Stimulated activated CD8-positive, alpha-beta memory T cell treated with anti-CD3 and anti-CD28 coated beads, Interleukin-15, amount 100 ng/mL, for 1 hour (primary cell): ENCODE data around the gene ZNHIT6.
"Not testable (repeated sequence)": the region's sequence is repeated elsewhere in the genome, so short reads cannot be mapped to it uniquely, and the experiment has no call there.

ENCODE experiments used
- DNase-seq: peaks from one replicate; pipeline ENCODE4 v3.0.0-alpha.2; 2020; ENCODE audit warnings: low read depth

Gene ZNHIT6

GRCh38 chr1:85665932-85666331, 42.3 kb downstream of the ZNHIT6 start:
- no peak for DNase-seq

- DNase-seq, result no peak
These were observed 44.9 kb downstream of the ZNHIT6 start for GRCh38 chr1:85663382-85663781.

- no peak for DNase-seq
These were observed 46.5 kb downstream of the ZNHIT6 start for GRCh38 chr1:85661767-85662166.

GRCh38 chr1:85660541-85660940, 47.7 kb downstream of the ZNHIT6 start:
- DNase-seq, result no peak

DNA sequence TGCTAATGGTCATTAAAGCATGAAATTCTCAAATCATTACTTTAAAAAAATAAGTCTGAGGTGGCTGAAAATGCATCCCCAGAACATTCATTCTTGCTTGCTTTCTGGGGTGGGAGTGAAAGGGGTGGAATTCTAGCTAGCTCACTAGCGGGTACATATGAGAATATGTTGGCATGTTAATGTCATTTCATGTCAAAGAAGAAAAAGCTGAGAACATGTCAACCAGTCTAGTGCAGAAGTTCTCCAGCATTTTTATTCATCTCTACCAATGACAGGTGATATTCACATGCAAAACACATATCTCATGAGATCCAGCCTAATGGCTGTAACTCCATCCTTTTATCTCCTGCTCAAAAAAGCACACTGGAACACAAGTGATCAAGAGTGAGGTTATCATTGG, 49.1 kb downstream of the ZNHIT6 start:
- DNase-seq, result no peak

- DNase-seq, result no peak
These were observed 51.3 kb downstream of the ZNHIT6 start for GRCh38 chr1:85656948-85657347.

DNA sequence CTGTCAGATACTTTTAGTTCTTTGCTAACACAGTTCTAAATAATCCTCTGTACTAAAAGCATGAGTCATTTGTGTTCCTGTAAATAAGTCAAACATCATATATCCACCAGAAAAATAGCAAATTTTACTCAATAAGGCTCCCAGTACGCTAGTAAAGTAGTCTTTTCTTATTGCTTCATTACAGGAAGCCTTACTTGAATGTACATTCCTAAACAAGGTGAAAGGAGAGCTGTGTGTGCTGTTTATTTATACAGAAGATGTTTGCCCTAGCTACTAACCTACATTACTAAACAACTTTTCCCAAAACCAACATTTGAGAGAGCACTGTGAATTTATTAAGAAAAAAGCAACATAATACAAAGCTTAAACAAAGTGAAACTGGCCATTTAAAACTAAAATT, 52.0 kb downstream of the ZNHIT6 start:
- DNase-seq, result no peak

DNA sequence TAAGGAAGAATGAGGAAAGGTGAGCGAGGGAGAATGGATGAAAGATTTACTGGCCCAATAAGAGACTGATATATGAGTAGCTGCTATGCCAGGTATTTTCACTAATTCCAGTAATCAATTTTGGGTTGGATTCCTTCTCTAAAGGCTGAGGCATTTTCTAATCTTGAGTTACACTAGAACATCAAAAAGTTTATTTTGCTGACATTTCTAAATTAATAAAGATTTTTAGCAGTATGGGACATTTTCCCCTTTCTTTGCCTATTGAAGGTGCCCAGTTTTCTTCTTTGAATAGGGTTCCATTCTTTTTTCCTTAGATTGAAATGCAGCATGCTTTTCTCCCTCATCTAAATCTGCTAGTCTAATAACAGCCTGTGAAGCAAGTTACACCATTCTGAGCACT, 52.9 kb downstream of the ZNHIT6 start:
- DNase-seq, result no peak

DNA sequence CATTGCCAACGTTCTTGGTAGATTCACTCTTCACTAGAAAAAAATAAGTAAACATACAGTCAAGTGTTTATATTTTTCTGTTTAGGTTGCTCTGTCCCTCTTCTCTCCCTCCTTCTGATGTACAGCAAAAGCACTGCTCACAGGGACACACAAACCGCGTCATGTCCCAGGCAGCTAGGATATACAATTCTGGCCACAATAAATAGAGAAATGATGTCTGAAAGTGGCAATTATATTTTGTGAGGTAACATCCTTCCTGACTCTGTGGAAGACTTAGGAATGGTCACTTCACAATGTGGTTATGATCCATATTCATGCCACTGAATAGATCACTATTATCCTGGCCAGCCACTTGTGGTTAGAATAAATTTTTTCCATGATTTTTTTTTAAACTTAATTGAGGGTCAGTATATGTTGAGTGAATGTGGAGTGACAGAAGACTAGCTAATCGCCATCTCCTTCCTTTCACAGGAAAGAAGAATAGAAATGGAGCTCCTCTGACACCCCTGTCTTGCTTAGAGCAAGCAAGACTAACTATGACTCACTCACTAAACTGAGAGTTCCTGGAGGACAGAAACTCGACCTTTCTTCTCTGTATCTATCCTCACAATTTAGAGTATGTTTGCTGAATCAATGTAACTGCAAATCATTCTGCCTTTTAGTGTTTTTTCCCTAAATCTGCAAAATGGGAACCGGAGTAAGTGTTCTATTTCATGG, 54.0 kb downstream of the ZNHIT6 start:
- no peak for DNase-seq

DNA sequence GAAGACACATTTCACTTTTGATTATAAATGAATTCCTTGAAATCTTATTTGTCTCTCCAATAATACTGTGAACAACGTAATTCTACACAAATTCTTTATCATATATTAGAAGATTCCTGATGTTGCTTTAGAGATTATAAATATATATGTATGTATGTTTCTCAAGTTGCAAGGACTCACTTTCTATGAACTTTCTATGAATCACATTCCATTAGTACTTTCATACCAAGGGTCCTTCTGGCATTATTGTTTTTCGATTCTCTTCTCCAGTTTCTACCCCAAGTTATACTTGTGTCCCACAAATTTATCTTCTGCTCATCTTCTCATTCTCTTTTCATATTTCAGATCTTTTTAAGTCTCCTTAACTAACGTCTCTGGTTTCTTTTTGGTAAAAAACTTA, 55.9 kb downstream of the ZNHIT6 start:
- DNase-seq, result no peak

DNA sequence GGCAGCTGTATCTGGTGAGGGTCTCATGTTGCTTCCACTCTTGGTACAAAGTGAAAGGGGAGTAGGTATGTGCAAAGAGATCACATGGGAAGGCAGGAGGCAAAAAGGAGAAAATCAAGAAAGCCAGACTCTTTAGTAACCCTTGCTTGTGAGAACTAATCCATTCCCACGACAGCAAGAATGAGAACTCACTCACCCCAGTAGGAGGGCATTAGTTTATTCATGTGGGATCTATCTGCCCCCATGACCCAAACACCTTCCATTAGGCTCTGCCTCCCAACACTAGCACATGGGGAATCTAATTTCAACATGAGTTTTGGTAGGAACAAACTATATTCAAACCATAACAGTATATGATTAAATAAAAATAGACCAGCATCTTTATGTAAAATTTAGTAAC, 57.6 kb downstream of the ZNHIT6 start:
- no peak for DNase-seq

DNA sequence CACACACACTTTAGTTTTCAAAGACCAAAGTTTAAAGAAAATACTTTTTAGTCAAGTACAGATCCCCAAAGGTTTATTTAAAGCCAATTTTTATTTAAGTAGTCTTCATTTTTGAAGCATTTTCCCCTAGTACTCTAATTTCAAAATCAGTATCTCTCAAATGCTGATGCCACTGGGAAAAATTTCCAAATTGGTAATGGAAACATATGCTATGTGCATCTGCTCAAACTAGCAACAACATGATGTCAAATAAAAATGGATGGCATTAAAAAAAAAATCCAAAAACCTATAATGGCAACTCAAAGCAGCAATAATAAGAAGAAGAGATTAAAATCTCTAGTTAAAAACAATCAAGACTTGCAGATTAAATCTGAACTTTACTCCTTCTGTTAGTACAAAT, 58.6 kb downstream of the ZNHIT6 start:
- no peak for DNase-seq

GRCh38 chr1:85641598-85642556, 66.4 kb downstream of the ZNHIT6 start:
- DNase-seq, result not testable (repeated sequence)

DNA sequence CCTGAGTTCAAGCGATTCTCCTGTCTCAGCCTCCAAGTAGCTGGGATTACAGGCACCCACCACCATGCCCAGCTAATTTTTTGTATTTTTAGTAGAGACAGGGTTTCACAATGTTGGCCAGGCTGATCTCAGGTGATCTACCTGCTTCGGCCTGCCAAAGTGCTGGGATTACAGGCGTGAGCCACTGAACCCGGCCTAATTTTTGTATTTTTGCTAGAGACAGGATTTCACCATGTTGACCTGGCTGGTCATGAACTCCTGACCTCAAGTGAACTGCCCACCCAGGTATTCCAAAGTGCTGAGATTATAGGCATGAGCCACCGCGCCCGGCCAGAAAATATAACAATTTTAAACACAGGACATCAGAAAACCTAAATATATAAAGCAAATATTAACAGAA, 68.3 kb downstream of the ZNHIT6 start:
- DNase-seq, result not testable (repeated sequence)

GRCh38 chr1:85638412-85638811, 69.8 kb downstream of the ZNHIT6 start:
- DNase-seq, result no peak

DNA sequence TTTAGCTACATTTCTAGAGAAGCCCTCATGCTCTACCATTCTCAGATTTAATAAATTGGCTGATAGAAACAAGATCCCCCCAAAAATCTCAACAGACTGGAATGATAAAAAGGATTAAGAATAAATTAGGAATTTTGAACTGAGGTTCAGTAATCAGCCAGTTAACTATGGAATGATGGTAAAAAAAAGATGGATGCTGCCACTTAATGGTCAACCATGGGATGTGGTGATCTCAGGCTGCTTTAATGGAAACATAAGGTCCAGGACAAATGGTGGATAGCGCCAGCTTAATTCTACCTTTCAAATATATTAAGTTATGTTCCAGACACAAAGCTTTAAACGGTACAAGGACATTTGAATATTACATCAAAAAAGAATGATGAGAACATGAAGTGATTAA, 77.7 kb downstream of the ZNHIT6 start:
- no peak for DNase-seq

- DNase-seq, result no peak
These were observed 78.7 kb downstream of the ZNHIT6 start for GRCh38 chr1:85629532-85629920.

DNA sequence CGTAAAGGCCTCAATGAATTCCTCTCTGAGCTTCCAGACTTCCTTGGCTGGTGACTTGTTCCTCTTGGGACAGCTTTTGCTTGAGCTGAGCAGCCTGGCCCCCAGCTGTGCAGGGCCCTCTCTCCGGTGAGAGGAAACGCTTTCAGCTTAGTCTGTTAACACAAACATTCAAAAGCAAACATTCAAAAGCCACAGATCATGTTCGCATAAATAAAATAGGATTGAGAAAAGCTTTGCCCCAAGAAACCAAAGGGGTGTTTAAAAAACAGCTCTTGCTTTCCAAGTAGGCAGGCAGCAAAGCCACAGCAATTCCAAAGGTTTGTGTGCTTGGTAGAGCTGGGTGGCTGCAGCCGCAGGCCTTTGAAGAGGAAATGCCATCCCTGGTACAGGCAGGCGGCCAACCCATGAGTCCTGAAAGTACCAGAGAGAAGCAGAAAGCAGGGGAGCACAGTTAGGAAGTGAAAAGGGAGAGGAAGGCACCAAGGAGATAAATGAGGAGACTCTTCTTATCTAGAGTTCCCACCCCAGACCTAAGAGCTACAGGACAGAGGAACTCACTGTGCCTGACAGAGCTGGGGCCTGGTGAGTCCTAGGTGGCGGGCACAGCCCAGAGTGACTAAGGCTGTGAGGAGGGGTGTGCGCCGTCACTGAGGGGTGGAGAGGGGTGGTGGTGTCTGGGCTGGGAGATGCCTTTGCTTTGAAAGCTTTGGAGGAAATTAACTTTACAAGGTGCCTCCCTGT, 79.3 kb downstream of the ZNHIT6 start:
- DNase-seq, result no peak

- DNase-seq, result no peak
These were observed 81.4 kb downstream of the ZNHIT6 start for GRCh38 chr1:85626818-85627217.

GRCh38 chr1:85624361-85624760, 83.9 kb downstream of the ZNHIT6 start:
- no peak for DNase-seq

DNA sequence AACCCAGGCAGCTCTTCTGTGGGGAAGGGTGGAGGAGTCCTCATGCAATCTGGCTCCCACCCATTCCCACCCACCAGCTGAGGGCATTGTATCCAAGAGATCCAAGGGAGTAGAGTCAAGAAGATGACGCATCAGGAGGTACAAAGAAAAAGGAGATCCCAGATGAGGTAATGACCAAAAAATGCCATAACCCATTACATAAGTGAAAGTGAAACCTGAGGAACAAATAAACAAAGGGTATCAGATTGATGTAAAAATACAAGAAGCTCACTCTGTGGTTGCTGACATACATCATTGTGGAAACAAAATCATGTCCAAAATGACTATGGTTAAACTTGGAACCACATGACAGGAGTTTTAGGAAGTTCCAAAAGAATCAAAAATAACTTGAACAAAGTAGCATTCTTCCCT, 85.2 kb downstream of the ZNHIT6 start:
- no peak for DNase-seq

- DNase-seq, result no peak
These were observed 86.8 kb downstream of the ZNHIT6 start for GRCh38 chr1:85621430-85621829.
